Kidney (tissue), 14 donors: ENCODE data around the gene USH1C. TPM values are rescaled to one million over a fixed set of nuclear protein-coding genes. Genes with fewer than 3 reads are reported as not detected.

ENCODE experiments used
- DNase-seq, 5 donors: peaks; one replicate each; pipeline ENCODE4 v3.0.0-alpha.2; 2013 to 2020
- FAIRE-seq: peaks from 2 replicates; lab custom pipeline; 2012; peaks lifted over from hg19 to GRCh38; lab: Jason Lieb, UNC
- H3K27ac ChIP-seq, 2 donors: one replicate each; pipeline ENCODE4 v1.7.0; 2013; ENCODE audit warnings: low read depth in 2 of 2, low read length in 2 of 2, inconsistent platforms in 1 of 2
- H3K27me3 ChIP-seq: one replicate; pipeline ENCODE4 v1.7.1; 2013; ENCODE audit warnings: low read length, inconsistent platforms; ENCODE audit not compliant: control insufficient read depth, insufficient read depth
- H3K36me3 ChIP-seq, 3 donors: one replicate each; pipeline versions ENCODE4 v1.7.0 to v1.7.1; 2013; ENCODE audit warnings: low read length in 3 of 3, control low read depth in 1 of 3, inconsistent platforms in 1 of 3; ENCODE audit not compliant: insufficient read depth in 3 of 3, control insufficient read depth in 2 of 3
- H3K4me1 ChIP-seq, 3 donors: one replicate each; pipeline versions ENCODE4 v1.7.0 to v1.7.1; 2013; ENCODE audit warnings: low read length in 3 of 3, inconsistent platforms in 1 of 3, low read depth in 1 of 3; ENCODE audit not compliant: control insufficient read depth in 2 of 3, insufficient read depth in 2 of 3
- H3K4me3 ChIP-seq, 3 donors: one replicate each; pipeline versions ENCODE4 v1.7.0 to v1.8.1; 2013; ENCODE audit warnings: low read length in 3 of 3, control low read depth in 1 of 3, inconsistent platforms in 1 of 3
- H3K9ac ChIP-seq, 3 donors: one replicate each; pipeline versions ENCODE4 v1.7.0 to v1.7.1; 2013; ENCODE audit warnings: low read length in 3 of 3, control low read depth in 1 of 3, inconsistent platforms in 1 of 3
- H3K9me3 ChIP-seq, 3 donors: one replicate each; pipeline versions ENCODE4 v1.7.0 to v1.7.1; 2013; ENCODE audit warnings: low read length in 3 of 3, control low read depth in 1 of 3, inconsistent platforms in 1 of 3; ENCODE audit not compliant: control insufficient read depth in 2 of 3, insufficient read depth in 1 of 3
- CTCF ChIP-seq: IDR thresholded peaks from 3 replicates; pipeline ENCODE4 v1.5.1; 2012; ENCODE audit warnings: mild to moderate bottlenecking, moderate library complexity, borderline replicate concordance; ENCODE audit not compliant: insufficient read depth; ENCODE audit errors: extremely low read depth
- intact Hi-C: fragments of 100-400 bp; cut with DNase I; formaldehyde crosslinking; loops from one replicate; pipeline ENCODE4 v1.11.1; 2022
- polyA plus RNA-seq: library from polyadenylated mRNA; stranded (reverse); fragments of 350-450 nt; fragmentation: Illumina TruSeq; extraction: RNeasy Lipid Tissue Mini Kit (QIAGEN cat#74804); gene quantifications from one replicate; pipeline ENCODE4 v1.2.3, GENCODE V29; 2014; ENCODE audit warnings: low read depth, low replicate concordance; ENCODE audit not compliant: insufficient read depth
- total RNA-seq: library from RNA; stranded (reverse); fragmentation: NEBNext Ultra II Directional; extraction: Animal tissue kit (Norgen Biotek cat#: 25700); gene quantifications from one replicate; pipeline ENCODE4 v1.2.1, GENCODE V29; 2021
- donor health status: control.
- donor health status: control.
- donor health status: control.
- donor health status: control.
- donor health status: control.
- donor health status: DM: yes; HTN: yes; CAD: no.
- donor health status: Normal renal cell carcinoma (clear cell type).

Gene USH1C
- total and polyA plus RNA-seq, 2 donors from 2014 or later: 38.6 to 107 TPM

GRCh38 chr11:17457396-17458173, 86.6 kb downstream of the USH1C start:
- no peaks in the 10 kb centered on the region for H3K4me1 ChIP-seq
- no peaks in the 10 kb centered on the region for H3K27me3 ChIP-seq
- no peaks in the 10 kb centered on the region for H3K9me3 ChIP-seq
- H3K27ac ChIP-seq: no peak overlapping the region
- DNase-seq (no peak), FAIRE-seq (no peak)
- no peak overlapping the region for H3K9ac ChIP-seq
- H3K36me3 ChIP-seq: no peaks in the 10 kb centered on the region
- intact Hi-C loops: no loop called here
- no peak for TF ChIP-seq CTCF
- H3K4me3 ChIP-seq: no peak overlapping the region

- H3K36me3 ChIP-seq: no peaks in the 10 kb centered on the region
- intact Hi-C loops: no loop called here
- no peak for FAIRE-seq
Observed at GRCh38 chr11:17452668-17453067, 91.5 kb downstream of the USH1C start.

GRCh38 chr11:17449158-17449557, 95.1 kb downstream of the USH1C start:
- Histone ChIP-seq H3K4me1 (no peaks in the 10 kb centered on the region), H3K27me3 (no peaks in the 10 kb centered on the region), H3K9ac (no peak overlapping the region), H3K27ac (no peak overlapping the region), H3K4me3 (no peak overlapping the region), H3K9me3 (no peaks in the 10 kb centered on the region), H3K36me3 (no peaks in the 10 kb centered on the region)
- FAIRE-seq (no peak), DNase-seq (peak in 3 of 5 donors; percentile 39 to 63 (median 54))
- no peak for TF ChIP-seq CTCF
- intact Hi-C loops: no loop called here

More at GRCh38 chr11:17452668-17453067, 91.5 kb downstream of the USH1C start:
- DNase-seq: no peak
- Histone ChIP-seq H3K9ac (no peak overlapping the region), H3K4me1 (no peaks in the 10 kb centered on the region), H3K27ac (no peak overlapping the region), H3K27me3 (no peaks in the 10 kb centered on the region), H3K9me3 (no peaks in the 10 kb centered on the region), H3K4me3 (no peak overlapping the region)
- TF ChIP-seq CTCF: no peak

GRCh38 chr11:17446482-17446881, 97.7 kb downstream of the USH1C start:
- H3K4me3 ChIP-seq: no peak overlapping the region
- H3K27me3 ChIP-seq: no peaks in the 10 kb centered on the region
- intact Hi-C loops: no loop called here
- no peak overlapping the region for H3K27ac ChIP-seq
- no peaks in the 10 kb centered on the region for H3K36me3 ChIP-seq
- no peak for DNase-seq
- no peaks in the 10 kb centered on the region for H3K4me1 ChIP-seq
- no peaks in the 10 kb centered on the region for H3K9me3 ChIP-seq
- no peak overlapping the region for H3K9ac ChIP-seq
- no peak for FAIRE-seq
- no peak for TF ChIP-seq CTCF
